ENCODE results near the gene GPC5.

DNA sequence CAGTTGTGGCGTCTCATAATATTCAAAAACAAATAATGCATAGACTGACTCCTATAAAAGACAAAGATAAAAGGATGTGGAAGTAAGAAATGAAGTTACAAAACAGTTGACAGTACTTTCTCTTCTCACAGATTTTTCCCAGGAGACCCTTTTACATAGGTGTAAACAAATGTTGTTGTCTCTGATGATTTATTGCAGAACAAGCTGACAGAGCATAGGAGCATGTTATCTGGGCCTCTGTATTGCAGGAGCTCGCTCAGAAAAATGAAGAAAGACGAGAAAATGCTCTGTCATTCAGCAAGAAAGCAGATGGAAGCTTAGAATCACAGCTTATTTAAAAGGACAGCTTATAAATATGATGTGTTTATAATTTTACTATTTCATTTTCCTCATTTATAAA is 1474.6 kb downstream of the GPC5 start:
- TF ChIP-seq, protein P1, sequence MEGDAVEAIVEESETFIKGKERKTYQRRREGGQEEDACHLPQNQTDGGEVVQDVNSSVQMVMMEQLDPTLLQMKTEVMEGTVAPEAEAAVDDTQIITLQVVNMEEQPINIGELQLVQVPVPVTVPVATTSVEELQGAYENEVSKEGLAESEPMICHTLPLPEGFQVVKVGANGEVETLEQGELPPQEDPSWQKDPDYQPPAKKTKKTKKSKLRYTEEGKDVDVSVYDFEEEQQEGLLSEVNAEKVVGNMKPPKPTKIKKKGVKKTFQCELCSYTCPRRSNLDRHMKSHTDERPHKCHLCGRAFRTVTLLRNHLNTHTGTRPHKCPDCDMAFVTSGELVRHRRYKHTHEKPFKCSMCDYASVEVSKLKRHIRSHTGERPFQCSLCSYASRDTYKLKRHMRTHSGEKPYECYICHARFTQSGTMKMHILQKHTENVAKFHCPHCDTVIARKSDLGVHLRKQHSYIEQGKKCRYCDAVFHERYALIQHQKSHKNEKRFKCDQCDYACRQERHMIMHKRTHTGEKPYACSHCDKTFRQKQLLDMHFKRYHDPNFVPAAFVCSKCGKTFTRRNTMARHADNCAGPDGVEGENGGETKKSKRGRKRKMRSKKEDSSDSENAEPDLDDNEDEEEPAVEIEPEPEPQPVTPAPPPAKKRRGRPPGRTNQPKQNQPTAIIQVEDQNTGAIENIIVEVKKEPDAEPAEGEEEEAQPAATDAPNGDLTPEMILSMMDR (IDR thresholded peaks at IDR 0.05 in 8 of 11, conservative IDR thresholded peaks at IDR 0.05 in 3 of 11), result no peak
- TF ChIP-seq POLR2A (IDR thresholded peaks at IDR 0.05) (no peak), POLR2AphosphoS5 (IDR thresholded peaks at IDR 0.05) (no peak)

Data from spleen (tissue), 7 donors.